GM12878 (cell line): ENCODE measurements around the gene HLA-F. TPM values are rescaled to one million over a fixed set of nuclear protein-coding genes. Genes with fewer than 3 reads are reported as not detected.

Experiments used
- ATAC-seq: fragments of 200-7000 bp; cut with Tn5 transposase; 3 replicates; pipeline ENCODE4 v1.9.1; 2020; ENCODE audit warnings: mild to moderate bottlenecking, moderate library complexity
- BruUV-seq: library from RNA; stranded (reverse); fragments of 400-500 nt; replicated peaks from 2 replicates; lab custom pipeline; 2021; lab: Mats Ljungman, UMichigan
- CTCF ChIA-PET: fragments of 300-600 bp; sonication (Branson Sonifier 250); formaldehyde crosslinking; extraction: SDS; loops from one replicate; lab custom pipeline; 2021; ENCODE audit warnings: inconsistent platforms; lab: Yijun Ruan, JAX
- POLR2A ChIA-PET: fragments of 350-600 bp; formaldehyde crosslinking; extraction: SDS; loops from one replicate; lab custom pipeline; 2021; ENCODE audit warnings: inconsistent platforms; lab: Charles Lee
- RAD21 ChIA-PET: fragments of 300-600 bp; sonication (Branson Sonifier 250); formaldehyde crosslinking; loops from one replicate; lab custom pipeline; 2023; ENCODE audit warnings: antibody characterized with exemption; ENCODE audit not compliant: unreplicated experiment; lab: Charles Lee
- SMC1A ChIA-PET: fragments of 300-600 bp; sonication (Branson Sonifier 250); formaldehyde crosslinking; loops from one replicate; lab custom pipeline; 2023; ENCODE audit not compliant: unreplicated experiment, uncharacterized antibody; lab: Charles Lee
- DNase-seq: peaks from one replicate; pipeline ENCODE4 v3.0.0-alpha.2; 2011; ENCODE audit warnings: low read depth, low spot score
- FAIRE-seq: peaks from 3 replicates; lab custom pipeline; 2011; peaks lifted over from hg19 to GRCh38; lab: Jason Lieb, UNC
- H2AFZ ChIP-seq: 2 replicates; pipeline ENCODE4 v1.6.0; 2011; ENCODE audit warnings: low read depth, low read length, control low read depth; ENCODE audit not compliant: control insufficient read depth
- H3K27ac ChIP-seq: 2 replicates; pipeline ENCODE4 v1.5.1; 2011; ENCODE audit warnings: control low read depth; ENCODE audit not compliant: control insufficient read depth, insufficient read depth
- H3K27me3 ChIP-seq, 2 experiments: replicated peaks in 1 of 2; 2 replicates each; pipeline versions ENCODE4 v1.6.0 to v1.6.1; 2011; ENCODE audit warnings: low read length in 1 of 2; ENCODE audit not compliant: control insufficient read depth in 2 of 2, insufficient read depth in 2 of 2
- H3K36me3 ChIP-seq, 2 experiments: 2 replicates each; pipeline ENCODE4 v1.5.1; 2011; ENCODE audit warnings: low read length in 1 of 2; ENCODE audit not compliant: control insufficient read depth in 2 of 2, insufficient read depth in 2 of 2
- H3K4me1 ChIP-seq: 2 replicates; pipeline ENCODE4 v1.6.1; 2011; ENCODE audit warnings: mild to moderate bottlenecking, low read length, moderate library complexity, mixed read lengths; ENCODE audit not compliant: control insufficient read depth, insufficient read depth
- H3K4me2 ChIP-seq: 2 replicates; pipeline ENCODE4 v1.6.0; 2011; ENCODE audit warnings: control low read depth; ENCODE audit not compliant: control insufficient read depth, insufficient read depth
- H3K4me3 ChIP-seq: fragments of 200-600 bp; sonication (generic); 2 replicates; pipeline ENCODE4 v1.5.1; 2016
- H3K79me2 ChIP-seq: 2 replicates; pipeline ENCODE4 v1.6.0; 2011; ENCODE audit warnings: low read length; ENCODE audit not compliant: control insufficient read depth, insufficient read depth
- H3K9ac ChIP-seq: 2 replicates; pipeline ENCODE4 v1.8.0; 2011; ENCODE audit warnings: low read length, control low read depth, mixed read lengths; ENCODE audit not compliant: control insufficient read depth, insufficient read depth
- H3K9me3 ChIP-seq: replicated peaks from 3 replicates; pipeline ENCODE4 v1.5.1; 2011; ENCODE audit warnings: mild to moderate bottlenecking, low read length; ENCODE audit not compliant: control insufficient read depth, insufficient read depth
- H4K20me1 ChIP-seq: 2 replicates; pipeline ENCODE4 v1.6.0; 2011; ENCODE audit not compliant: control insufficient read depth, insufficient read depth
- HDAC6 ChIP-seq: fragments of 200-600 bp; sonication (generic); IDR thresholded peaks from one replicate; pipeline ENCODE4 v1.8.0; 2017; ENCODE audit warnings: antibody characterized with exemption; ENCODE audit not compliant: unreplicated experiment
- SUZ12 ChIP-seq: fragments of 200-600 bp; sonication (generic); IDR thresholded peaks from one replicate; pipeline ENCODE4 v1.6.1; 2018; ENCODE audit warnings: antibody characterized with exemption, mild to moderate bottlenecking; ENCODE audit not compliant: unreplicated experiment
- WGBS: methylation state at CpG from one replicate; pipeline ENCODE4 v1.1.6; 2016; ENCODE audit warnings: low lambda C conversion rate; ENCODE audit not compliant: insufficient replicate concordance, insufficient coverage; ENCODE audit errors: missing lambda C conversion rate; 5-methylcytosine and 5-hydroxymethylcytosine counted together
- in situ Hi-C: fragments of 300-500 bp; cut with MboI; formaldehyde crosslinking; loops from 9 replicates; pipeline ENCODE4 v1.14.3; 2018; ENCODE audit warnings: mixed read lengths
- intact Hi-C: fragments of 100-400 bp; cut with micrococcal nuclease; formaldehyde crosslinking; loops from one replicate; pipeline ENCODE4 v1.14.2; 2022; ENCODE audit not compliant: unreplicated experiment
- polyA plus RNA-seq, 11 experiments: library from polyadenylated mRNA; depleted of rRNA in 4 of 11; unstranded in 6 of 11; stranded (reverse) in 5 of 11; fragments of >200 nt; fragmentation: Nextera tagmentation in 4 of 11; fragmentation: Illumina TruSeq in 1 of 11; extraction: Ambion mirVana in 4 of 11; extraction: Trizol in 1 of 11; gene quantifications; 1 replicate in 1 of 11; 2 replicates in 10 of 11; pipeline versions ENCODE4 v1.2.1 to v1.2.3, GENCODE V29; 2011 to 2016; ENCODE audit warnings: inconsistent platforms in 2 of 11, missing spikeins in 2 of 11, low read depth in 1 of 11
- small RNA-seq: library from RNA; depleted of rRNA; stranded (forward); fragments of <200 nt; gene quantifications from one replicate; pipeline ENCODE3, GENCODE V24; 2014
- total RNA-seq, 4 experiments: library from RNA; depleted of rRNA in 3 of 4; stranded (reverse); fragments of >200 nt in 3 of 4; fragmentation: Illumina TruSeq in 1 of 4; extraction: Trizol in 1 of 4; gene quantifications; 2 replicates each; pipeline versions ENCODE4 v1.2.1 to v1.2.3, GENCODE V29; 2013 to 2021

Gene HLA-F
- total and polyA plus RNA-seq, 10 of the 15 experiments (the other 5 are each of a cell fraction or from before 2014, with no cell fraction given) = 30.1 to 342 (median 145) TPM

- POLR2A ChIA-PET = no interaction called here
- SMC1A ChIA-PET = no interaction called here
- H3K79me2 ChIP-seq = no peaks in the 10 kb centered on the region
- ATAC-seq = no peak
- no peaks in the 10 kb centered on the region; the same call in 2 of the 3 replicates for H3K9me3 ChIP-seq
- 56% methylated on average over 2 of the region's 2 CpGs for WGBS
- CTCF ChIA-PET = interaction anchor here (0.9 to 2.0 kb wide), 2 partner anchors 80 to 123 kb away, joined by 5 to 6 read pairs; no protein-coding TSS in a partner anchor
- intact Hi-C loops = no loop called here
- H3K4me3 ChIP-seq = no peak overlapping the region
- H4K20me1 ChIP-seq = no peaks in the 10 kb centered on the region
- no peak overlapping the region for H3K4me2 ChIP-seq
- H2AFZ ChIP-seq = no peak overlapping the region
- DNase-seq = no peak
- in situ Hi-C loops = no loop called here
- H3K9ac ChIP-seq = no peak overlapping the region
- no TSS peak for BruUV-seq
- H3K36me3 ChIP-seq = no peaks in the 10 kb centered on the region
- H3K27me3 ChIP-seq = no peaks in the 10 kb centered on the region
- TF ChIP-seq SUZ12 = no peak
- no peak for TF ChIP-seq HDAC6
- H3K27ac ChIP-seq = no peak overlapping the region
- FAIRE-seq = no peak
- no peaks in the 10 kb centered on the region for H3K4me1 ChIP-seq
- RAD21 ChIA-PET = no interaction called here
These were observed 53.5 kb downstream of the HLA-F start for GRCh38 chr6:29776684-29777083.

Small RNAs within 50 kb of the gene (small RNA-seq; reads per million reads assigned to genes)
- not detected for gene AL645939.2
- gene AL645939.3 = not detected
- gene AL645939.4 = not detected
- not detected for gene RF00019

Other genes with a start within 250 kb of the HLA-F start
Only the 7 nearest of the 8 such genes appear.
- 31.8 and 40.4 TPM in 2 replicates for gene UBD, start 163.7 kb upstream of the HLA-F start, total RNA-seq (2014; rRNA removed)
- gene UBD, start 163.7 kb upstream of the HLA-F start, total RNA-seq (2014; rRNA removed; fragmentation: Illumina TruSeq; extraction: Trizol) = 52.9 and 54.3 TPM in 2 replicates
- 23.4 and 24.6 TPM in 2 replicates for gene UBD, start 163.7 kb upstream of the HLA-F start, total RNA-seq (2021)
- 101 and 121 TPM in 2 replicates for gene UBD, start 163.7 kb upstream of the HLA-F start, polyA plus RNA-seq (2011; rRNA removed)
- gene UBD, start 163.7 kb upstream of the HLA-F start, polyA plus RNA-seq (2014; fragmentation: Illumina TruSeq; extraction: Trizol) = 51.0 and 68.3 TPM in 2 replicates
- gene UBD, start 163.7 kb upstream of the HLA-F start, polyA plus RNA-seq (2014; fragmentation: Nextera tagmentation; extraction: Ambion mirVana) = 10 to 100 TPM; 28.6 to 39.6 TPM
- gene UBD, start 163.7 kb upstream of the HLA-F start, polyA plus RNA-seq (2014; rRNA removed) = 35.6 and 42.5 TPM in 2 replicates
- 10 to 100 TPM; 24.3 to 28.4 TPM for gene UBD, start 163.7 kb upstream of the HLA-F start, polyA plus RNA-seq (2016; fragmentation: Nextera tagmentation; extraction: Ambion mirVana)
- not detected in 2 replicates for gene OR2H2, start 138.3 kb upstream of the HLA-F start, total RNA-seq (2014; rRNA removed)
- not detected in 2 replicates for gene OR2H2, start 138.3 kb upstream of the HLA-F start, total RNA-seq (2014; rRNA removed; fragmentation: Illumina TruSeq; extraction: Trizol)
- gene OR2H2, start 138.3 kb upstream of the HLA-F start, total RNA-seq (2021) = not detected in 2 replicates
- gene OR2H2, start 138.3 kb upstream of the HLA-F start, polyA plus RNA-seq (2011; rRNA removed) = not detected in 2 replicates
- not detected in 2 replicates for gene OR2H2, start 138.3 kb upstream of the HLA-F start, polyA plus RNA-seq (2014; fragmentation: Illumina TruSeq; extraction: Trizol)
- gene OR2H2, start 138.3 kb upstream of the HLA-F start, polyA plus RNA-seq (2014; fragmentation: Nextera tagmentation; extraction: Ambion mirVana) = not detected
- not detected in 2 replicates for gene OR2H2, start 138.3 kb upstream of the HLA-F start, polyA plus RNA-seq (2014; rRNA removed)
- not detected for gene OR2H2, start 138.3 kb upstream of the HLA-F start, polyA plus RNA-seq (2016; fragmentation: Nextera tagmentation; extraction: Ambion mirVana)
- 0.76 and 1.6 TPM in 2 replicates for gene GABBR1, start 90.3 kb upstream of the HLA-F start, total RNA-seq (2014; rRNA removed)
- 1.2 and 1.7 TPM in 2 replicates for gene GABBR1, start 90.3 kb upstream of the HLA-F start, total RNA-seq (2014; rRNA removed; fragmentation: Illumina TruSeq; extraction: Trizol)
- 5.2 and 5.3 TPM in 2 replicates for gene GABBR1, start 90.3 kb upstream of the HLA-F start, total RNA-seq (2021)
- 0.27 and 0.90 TPM in 2 replicates for gene GABBR1, start 90.3 kb upstream of the HLA-F start, polyA plus RNA-seq (2011; rRNA removed)
- gene GABBR1, start 90.3 kb upstream of the HLA-F start, polyA plus RNA-seq (2014; fragmentation: Illumina TruSeq; extraction: Trizol) = 3.9 and 4.2 TPM in 2 replicates
- under 1 TPM; 0.11 to 0.37 TPM for gene GABBR1, start 90.3 kb upstream of the HLA-F start, polyA plus RNA-seq (2014; fragmentation: Nextera tagmentation; extraction: Ambion mirVana)
- 4.7 and 5.6 TPM in 2 replicates for gene GABBR1, start 90.3 kb upstream of the HLA-F start, polyA plus RNA-seq (2014; rRNA removed)
- gene GABBR1, start 90.3 kb upstream of the HLA-F start, polyA plus RNA-seq (2016; fragmentation: Nextera tagmentation; extraction: Ambion mirVana) = under 1 TPM; 0.50 to 0.86 TPM
- not detected in 2 replicates for gene MOG, start 66.3 kb upstream of the HLA-F start, total RNA-seq (2014; rRNA removed)
- gene MOG, start 66.3 kb upstream of the HLA-F start, total RNA-seq (2014; rRNA removed; fragmentation: Illumina TruSeq; extraction: Trizol) = not detected in 2 replicates
- not detected in 2 replicates for gene MOG, start 66.3 kb upstream of the HLA-F start, total RNA-seq (2021)
- not detected in 2 replicates for gene MOG, start 66.3 kb upstream of the HLA-F start, polyA plus RNA-seq (2011; rRNA removed)
- gene MOG, start 66.3 kb upstream of the HLA-F start, polyA plus RNA-seq (2014; fragmentation: Illumina TruSeq; extraction: Trizol) = 0.30 TPM in 1 of 2 replicates, not detected in the other
- not detected for gene MOG, start 66.3 kb upstream of the HLA-F start, polyA plus RNA-seq (2014; fragmentation: Nextera tagmentation; extraction: Ambion mirVana)
- not detected in 2 replicates for gene MOG, start 66.3 kb upstream of the HLA-F start, polyA plus RNA-seq (2014; rRNA removed)
- gene MOG, start 66.3 kb upstream of the HLA-F start, polyA plus RNA-seq (2016; fragmentation: Nextera tagmentation; extraction: Ambion mirVana) = not detected
- not detected in 2 replicates for gene ZFP57, start 42.3 kb upstream of the HLA-F start, total RNA-seq (2014; rRNA removed)
- not detected in 2 replicates for gene ZFP57, start 42.3 kb upstream of the HLA-F start, total RNA-seq (2014; rRNA removed; fragmentation: Illumina TruSeq; extraction: Trizol)
- gene ZFP57, start 42.3 kb upstream of the HLA-F start, total RNA-seq (2021) = not detected in 2 replicates
- not detected in 2 replicates for gene ZFP57, start 42.3 kb upstream of the HLA-F start, polyA plus RNA-seq (2011; rRNA removed)
- not detected in 2 replicates for gene ZFP57, start 42.3 kb upstream of the HLA-F start, polyA plus RNA-seq (2014; fragmentation: Illumina TruSeq; extraction: Trizol)
- not detected for gene ZFP57, start 42.3 kb upstream of the HLA-F start, polyA plus RNA-seq (2014; fragmentation: Nextera tagmentation; extraction: Ambion mirVana)
- gene ZFP57, start 42.3 kb upstream of the HLA-F start, polyA plus RNA-seq (2014; rRNA removed) = not detected in 2 replicates
- gene ZFP57, start 42.3 kb upstream of the HLA-F start, polyA plus RNA-seq (2016; fragmentation: Nextera tagmentation; extraction: Ambion mirVana) = not detected
- gene HLA-G, start 104.4 kb downstream of the HLA-F start, total RNA-seq (2014; rRNA removed) = not detected in 2 replicates
- not detected in 2 replicates for gene HLA-G, start 104.4 kb downstream of the HLA-F start, total RNA-seq (2014; rRNA removed; fragmentation: Illumina TruSeq; extraction: Trizol)
- gene HLA-G, start 104.4 kb downstream of the HLA-F start, total RNA-seq (2021) = 0.88 and 1.3 TPM in 2 replicates
- 0.06 and 0.31 TPM in 2 replicates for gene HLA-G, start 104.4 kb downstream of the HLA-F start, polyA plus RNA-seq (2011; rRNA removed)
- not detected in 2 replicates for gene HLA-G, start 104.4 kb downstream of the HLA-F start, polyA plus RNA-seq (2014; fragmentation: Illumina TruSeq; extraction: Trizol)
- not detected for gene HLA-G, start 104.4 kb downstream of the HLA-F start, polyA plus RNA-seq (2014; fragmentation: Nextera tagmentation; extraction: Ambion mirVana)
- 0.10 TPM in 1 of 2 replicates, not detected in the other for gene HLA-G, start 104.4 kb downstream of the HLA-F start, polyA plus RNA-seq (2014; rRNA removed)
- 1 to 10 TPM; 2.0 to 2.9 TPM for gene HLA-G, start 104.4 kb downstream of the HLA-F start, polyA plus RNA-seq (2016; fragmentation: Nextera tagmentation; extraction: Ambion mirVana)
- gene HLA-A, start 219.1 kb downstream of the HLA-F start, total RNA-seq (2014; rRNA removed) = 1,155 and 1,166 TPM in 2 replicates
- gene HLA-A, start 219.1 kb downstream of the HLA-F start, total RNA-seq (2014; rRNA removed; fragmentation: Illumina TruSeq; extraction: Trizol) = 455 and 468 TPM in 2 replicates
- 928 and 1,003 TPM in 2 replicates for gene HLA-A, start 219.1 kb downstream of the HLA-F start, total RNA-seq (2021)
- gene HLA-A, start 219.1 kb downstream of the HLA-F start, polyA plus RNA-seq (2011; rRNA removed) = 490 and 959 TPM in 2 replicates
- gene HLA-A, start 219.1 kb downstream of the HLA-F start, polyA plus RNA-seq (2014; fragmentation: Illumina TruSeq; extraction: Trizol) = 255 and 382 TPM in 2 replicates
- 100 to 1,000 TPM; 129 to 329 TPM for gene HLA-A, start 219.1 kb downstream of the HLA-F start, polyA plus RNA-seq (2014; fragmentation: Nextera tagmentation; extraction: Ambion mirVana)
- 1,078 and 1,263 TPM in 2 replicates for gene HLA-A, start 219.1 kb downstream of the HLA-F start, polyA plus RNA-seq (2014; rRNA removed)
- 100 to 1,000 TPM; 699 to 799 TPM for gene HLA-A, start 219.1 kb downstream of the HLA-F start, polyA plus RNA-seq (2016; fragmentation: Nextera tagmentation; extraction: Ambion mirVana)